Stimulated activated CD4-positive, alpha-beta T cell treated with anti-CD3 and anti-CD28 coated beads, TNF-alpha, amount 100 ng/mL, for 1 hour (primary cell): Measurements from ENCODE around the gene ELMO1.

Experiments
- DNase-seq, 3 donors: peaks; one replicate each; pipeline ENCODE4 v3.0.0-alpha.2; 2020; ENCODE audit warnings: low read depth in 3 of 3, low spot score in 1 of 3

The ELMO1 gene

GRCh38 chr7:37070031-37070430 is 378.6 kb downstream of the ELMO1 start:
- no peak for DNase-seq

DNA sequence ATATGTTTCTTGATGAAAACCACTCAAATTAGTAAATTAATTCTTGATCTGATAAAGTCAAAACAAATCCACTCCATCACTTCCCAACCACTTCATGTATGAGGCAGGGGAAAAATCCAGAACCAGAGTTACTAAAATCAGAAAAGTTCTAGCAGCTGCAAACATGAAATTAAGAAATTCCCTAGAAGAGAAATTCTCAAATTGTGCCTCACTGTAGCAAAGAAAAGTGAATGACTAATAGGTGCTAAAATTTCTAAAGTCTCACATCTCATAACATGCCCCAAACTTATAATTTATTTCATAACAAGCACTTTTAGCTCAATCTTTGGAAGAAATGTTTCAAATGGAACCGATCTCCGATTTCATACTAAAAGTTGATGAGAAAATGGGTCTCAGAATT is 379.3 kb downstream of the ELMO1 start:
- DNase-seq, result no peak

DNA sequence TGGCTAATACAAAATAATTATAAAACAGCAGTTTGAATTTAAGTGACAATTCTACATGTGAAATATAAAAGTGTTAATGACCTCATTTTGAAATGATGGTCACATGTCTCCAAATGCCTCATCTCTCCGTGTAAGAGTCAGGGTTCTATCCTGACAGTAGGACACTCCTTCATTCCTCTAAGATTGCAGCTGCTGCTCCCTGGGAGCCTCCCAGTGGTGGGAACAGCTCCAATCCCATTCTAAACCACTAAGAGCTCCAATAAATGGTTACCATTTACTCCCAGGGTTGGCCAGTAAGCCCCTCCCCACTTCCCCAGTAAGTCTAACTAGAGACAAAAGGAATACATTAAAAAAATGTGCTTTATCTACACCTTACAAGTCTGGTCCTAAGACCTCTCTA is 379.8 kb downstream of the ELMO1 start:
- no peak for DNase-seq

DNA sequence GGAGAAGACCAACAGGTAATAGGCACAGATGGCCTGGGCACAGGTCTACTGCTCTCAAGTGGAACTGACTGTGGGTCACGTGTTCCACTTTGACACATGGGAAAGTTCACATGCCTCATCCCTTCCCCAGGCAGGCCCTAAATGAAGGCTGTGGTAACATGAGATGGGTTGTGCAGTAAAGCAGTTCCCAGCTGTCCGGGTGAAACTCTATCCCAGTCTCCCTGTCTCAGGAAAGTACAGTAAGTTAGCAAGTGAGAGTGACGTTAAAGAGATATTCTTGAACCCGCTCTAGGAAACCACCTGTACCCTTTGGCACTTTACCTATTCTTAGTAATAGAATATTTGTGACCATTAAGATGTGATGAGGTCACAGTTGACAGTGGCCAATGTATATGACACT is 380.6 kb downstream of the ELMO1 start:
- DNase-seq, result no peak

DNA sequence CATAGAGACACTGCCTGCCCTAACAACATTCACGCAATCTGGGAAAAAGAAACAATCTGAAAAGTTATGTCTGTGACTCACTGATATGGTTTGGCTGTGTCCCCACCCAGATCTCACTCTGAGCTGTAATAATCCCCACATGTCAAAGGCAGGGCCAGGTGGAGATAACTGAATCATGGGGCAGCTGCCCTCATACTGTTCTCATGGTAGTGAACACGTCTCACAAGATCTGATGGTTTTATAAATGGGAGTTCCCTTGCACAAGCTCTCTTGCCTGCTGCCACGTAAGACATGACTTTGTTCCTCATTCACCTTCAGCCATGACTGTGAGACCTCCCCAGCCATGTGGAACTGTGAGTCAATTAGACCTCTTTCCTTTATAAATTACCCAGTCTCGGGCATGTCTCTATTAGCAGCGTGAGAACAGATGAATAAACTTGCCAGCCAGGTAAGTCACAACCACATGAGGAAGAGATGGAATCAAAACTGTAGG is 382.8 kb downstream of the ELMO1 start:
- no peak for DNase-seq

DNA sequence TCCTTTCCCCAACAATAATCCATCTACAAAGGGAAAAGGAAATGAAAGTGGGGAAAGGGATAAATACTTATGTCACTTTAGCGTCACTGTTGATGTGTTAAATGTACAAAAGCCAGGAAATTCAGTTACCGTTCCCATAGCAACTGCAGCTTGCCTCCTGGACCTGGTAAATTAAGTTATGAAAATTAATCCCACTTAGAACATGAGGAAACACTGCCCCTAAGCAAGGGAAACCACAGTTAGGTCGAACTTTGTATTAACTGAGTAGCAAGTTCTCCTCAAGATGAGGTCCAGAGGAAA is 386.2 kb downstream of the ELMO1 start:
- DNase-seq, result no peak

DNA sequence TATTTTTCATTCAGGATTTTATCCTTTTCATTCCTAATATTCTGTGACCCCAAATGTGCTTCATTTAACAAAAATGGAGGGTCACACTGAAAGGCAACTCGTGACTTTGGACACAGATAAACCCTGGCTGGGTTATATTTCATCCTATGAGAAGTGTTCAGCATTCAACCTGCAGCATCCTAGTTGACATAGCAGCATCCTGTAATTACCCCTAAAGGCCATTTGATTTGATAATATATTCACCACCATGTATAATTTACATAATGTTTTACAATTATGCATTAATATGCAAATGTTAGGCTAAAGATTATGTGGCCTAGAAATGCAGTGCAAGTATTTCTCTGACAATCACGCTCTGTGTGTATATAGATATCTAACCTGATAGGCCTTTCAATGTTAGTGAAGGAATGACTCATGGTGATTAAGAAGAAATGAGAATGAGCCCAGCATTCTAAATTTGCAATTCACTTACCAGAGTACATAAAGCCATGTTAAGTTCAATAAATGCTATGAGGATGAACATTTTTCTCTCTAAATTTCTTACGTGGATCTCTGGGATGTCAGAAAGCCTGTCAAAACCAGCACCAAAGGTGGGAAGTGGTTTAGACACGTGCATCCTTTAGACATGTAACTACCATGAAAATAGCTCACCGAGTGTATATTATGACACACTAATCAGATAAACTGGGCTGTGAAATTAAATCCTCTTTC is 386.7 kb downstream of the ELMO1 start:
- DNase-seq, result no peak

GRCh38 chr7:37056234-37056912 is 392.3 kb downstream of the ELMO1 start:
- DNase-seq, result no peak

DNA sequence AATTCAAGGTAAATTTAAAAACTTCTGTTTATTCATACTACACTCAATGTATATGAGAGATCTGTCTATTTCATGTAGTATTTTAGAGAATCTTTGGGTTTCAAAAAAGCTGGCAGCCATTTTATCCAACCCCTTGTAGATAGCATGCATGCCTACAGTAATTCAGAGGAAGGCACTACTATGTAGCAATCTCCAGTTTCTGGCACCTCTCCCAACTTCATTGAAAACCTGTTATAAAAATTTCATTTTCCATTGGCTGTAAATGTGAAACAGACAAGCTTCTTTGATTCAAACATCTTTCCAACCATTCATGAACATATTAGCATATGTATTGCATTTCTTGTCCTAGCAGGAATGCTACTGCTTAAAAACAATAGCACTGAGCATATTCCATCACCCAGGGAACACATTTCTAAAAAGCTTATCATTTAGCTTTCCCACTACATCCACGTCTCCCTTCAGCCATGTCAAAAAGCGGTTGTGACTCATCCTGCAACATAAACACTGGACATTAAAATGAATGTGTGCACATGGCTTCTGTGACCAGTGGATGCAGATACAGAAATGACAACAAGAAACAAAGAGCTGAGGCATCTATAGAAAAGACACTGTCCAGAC is 393.9 kb downstream of the ELMO1 start:
- no peak for DNase-seq

DNA sequence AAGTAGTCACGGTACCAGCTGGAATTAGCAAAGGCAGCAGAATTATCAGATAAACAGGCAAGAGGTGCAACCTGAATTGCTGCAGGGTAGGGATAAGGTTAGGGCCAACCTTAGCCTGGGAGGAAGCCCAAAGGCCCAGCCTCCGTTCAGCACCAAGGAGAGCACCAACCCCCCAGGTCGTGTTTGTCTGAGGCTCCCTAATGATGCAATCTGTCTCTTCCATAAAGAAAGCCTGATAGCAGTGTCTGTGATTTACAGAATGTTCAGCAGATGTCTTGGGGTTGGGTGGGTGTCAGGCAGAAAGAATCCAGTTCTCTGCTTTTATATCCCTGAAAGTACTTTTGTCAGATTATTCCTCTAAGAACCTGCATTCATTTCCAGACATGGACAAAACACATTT is 396.0 kb downstream of the ELMO1 start:
- no peak for DNase-seq

DNA sequence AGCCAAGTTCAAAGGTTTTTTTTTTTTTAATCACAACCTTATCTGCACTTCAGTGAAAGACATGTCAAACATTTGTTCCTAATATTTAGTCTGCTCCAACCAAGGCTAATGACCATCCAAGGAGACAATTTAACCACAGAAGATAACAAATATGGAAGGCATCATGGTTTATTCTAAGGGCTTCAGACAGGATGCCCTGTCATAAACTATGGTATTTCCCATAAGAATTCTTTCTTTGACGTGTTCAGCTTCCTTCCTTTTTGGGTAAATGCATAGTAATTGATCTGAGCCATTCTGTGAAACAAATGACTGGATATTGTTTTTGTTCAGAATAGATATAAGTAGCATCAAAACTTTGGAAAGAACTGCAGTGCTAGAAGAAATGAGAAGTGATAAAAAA is 397.9 kb downstream of the ELMO1 start:
- DNase-seq, result no peak

GRCh38 chr7:37048674-37049073 is 400.0 kb downstream of the ELMO1 start:
- no peak for DNase-seq

DNA sequence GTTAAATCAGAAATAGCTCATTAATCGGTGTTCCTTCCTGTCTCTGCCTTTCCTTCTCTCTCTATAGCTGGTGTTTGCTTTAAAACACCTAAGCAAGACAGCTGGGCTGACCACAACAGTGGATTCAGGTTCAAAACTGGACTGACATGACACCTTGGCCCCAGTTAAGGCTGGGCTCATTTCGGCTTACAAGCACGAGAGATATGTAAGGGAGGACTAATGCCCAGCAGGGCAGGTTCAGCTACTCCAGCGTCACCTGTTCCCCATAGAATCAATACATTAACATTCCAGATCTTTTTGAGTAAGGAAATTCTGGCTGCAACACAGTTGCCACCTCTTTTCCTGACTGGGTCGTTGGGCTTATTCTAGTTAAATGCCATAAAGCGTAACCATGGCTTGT is 401.4 kb downstream of the ELMO1 start:
- DNase-seq, result no peak

GRCh38 chr7:37046531-37047079 is 402.1 kb downstream of the ELMO1 start:
- no peak for DNase-seq

DNA sequence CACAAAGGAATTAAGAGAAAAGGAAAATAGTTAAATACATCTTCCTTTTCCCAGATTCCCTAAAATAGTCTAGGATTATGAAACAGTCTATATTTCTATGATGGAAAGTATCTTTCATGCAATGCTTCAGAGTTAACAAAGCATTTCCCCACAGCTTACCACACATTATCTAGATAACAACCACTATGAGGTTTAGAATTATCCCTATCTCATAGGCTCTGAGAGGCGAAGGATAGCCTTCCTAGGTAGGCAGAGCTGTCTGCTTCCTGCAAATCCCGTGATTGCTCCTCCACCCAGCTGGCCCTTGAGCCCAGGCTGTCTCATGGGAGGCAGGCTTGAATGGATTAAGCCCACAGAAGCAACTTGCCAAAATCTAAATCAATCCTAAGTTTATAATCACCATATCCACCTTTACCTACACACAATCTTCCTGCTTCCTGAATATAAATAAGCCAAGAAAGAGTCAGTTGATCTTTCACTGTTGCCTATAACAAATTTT is 402.9 kb downstream of the ELMO1 start:
- DNase-seq, result no peak

DNA sequence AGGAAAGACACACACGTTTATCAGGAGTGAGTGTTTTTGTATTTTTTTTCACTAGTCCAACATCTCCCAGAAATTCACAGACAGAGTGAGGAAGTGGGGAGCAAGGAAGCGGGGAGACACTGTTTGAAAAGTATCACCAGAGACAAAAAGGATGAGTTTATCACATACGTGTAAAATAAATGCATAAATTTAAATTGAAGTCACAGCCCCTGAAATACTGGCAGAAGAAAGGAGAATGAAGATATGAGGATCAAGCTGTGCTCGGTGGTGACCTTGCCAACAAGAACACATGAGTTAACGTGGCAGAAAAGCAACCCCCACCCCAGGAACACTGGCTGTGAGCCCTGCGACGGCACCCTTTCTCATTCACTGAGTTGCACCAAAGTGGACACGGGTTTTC is 407.2 kb downstream of the ELMO1 start:
- no peak for DNase-seq

DNA sequence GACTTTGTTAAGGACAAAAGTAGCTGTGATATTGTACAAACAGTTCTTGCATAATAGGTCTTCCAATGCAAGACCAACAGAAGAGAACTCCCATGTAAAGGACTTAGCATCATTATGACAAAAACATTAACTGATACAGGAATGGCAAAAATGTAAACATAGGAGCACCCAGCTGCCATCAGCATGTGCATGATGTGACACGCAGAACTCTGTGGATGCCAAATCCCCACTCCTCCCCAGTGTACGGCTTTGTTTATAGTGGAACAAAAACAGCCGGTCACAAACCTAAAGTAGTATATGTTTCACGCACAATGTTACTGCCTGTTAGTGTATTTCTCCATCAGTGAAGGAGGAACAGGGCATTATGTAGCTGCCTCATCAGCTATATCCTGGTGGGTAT is 408.3 kb downstream of the ELMO1 start:
- no peak for DNase-seq

DNA sequence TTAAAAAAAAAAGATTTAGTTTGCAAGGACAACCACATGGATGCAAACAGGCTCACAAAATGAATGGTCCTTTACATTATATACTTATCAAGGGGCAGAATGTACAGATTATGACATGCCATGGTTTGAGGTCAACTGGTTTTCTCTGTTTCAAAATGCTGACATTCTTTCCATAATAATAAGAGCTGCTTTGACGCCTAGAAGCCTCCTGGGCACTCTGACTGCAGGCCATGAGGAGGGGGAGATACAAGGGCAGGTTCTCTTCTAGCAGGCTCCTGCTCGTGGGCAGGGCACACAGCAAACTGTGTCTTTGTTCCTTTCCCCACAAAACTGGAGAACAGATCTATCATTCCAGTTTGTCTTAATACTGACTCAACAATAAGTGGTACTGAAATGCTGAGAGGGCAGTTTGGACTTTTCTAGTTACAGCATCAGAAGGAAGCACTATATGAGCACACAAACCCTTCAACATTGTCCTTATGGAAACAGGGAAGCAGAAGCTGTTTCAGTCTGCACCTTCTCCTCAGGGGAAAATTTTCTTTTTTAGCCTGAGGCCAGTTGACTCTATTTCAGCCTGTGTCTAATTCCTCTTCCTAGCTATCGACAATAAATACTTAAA is 409.4 kb downstream of the ELMO1 start:
- no peak for DNase-seq

GRCh38 chr7:37038706-37039105 is 410.0 kb downstream of the ELMO1 start:
- DNase-seq, result no peak

- no peak for DNase-seq
Observed at GRCh38 chr7:37037286-37037685, 411.4 kb downstream of the ELMO1 start.

DNA sequence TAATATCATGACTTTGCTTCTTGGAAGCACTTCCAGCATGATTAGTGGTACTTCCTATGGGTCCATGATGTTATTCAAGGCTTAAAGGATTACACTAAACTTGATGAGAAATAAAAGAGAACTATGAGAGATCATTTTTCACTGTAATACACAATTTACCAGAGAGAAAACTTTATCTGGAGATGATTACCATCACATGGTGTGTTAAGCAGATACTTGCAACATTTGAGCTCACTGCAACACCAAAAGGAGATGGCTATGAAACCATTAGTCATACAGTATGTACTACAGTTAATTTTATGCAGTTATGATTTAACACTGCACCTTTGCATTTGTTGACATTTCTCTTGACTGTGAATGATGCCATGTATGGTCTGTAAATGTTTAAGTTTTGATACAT is 413.0 kb downstream of the ELMO1 start:
- no peak for DNase-seq

- DNase-seq, result no peak
Observed at GRCh38 chr7:37033141-37033540, 415.5 kb downstream of the ELMO1 start.
